Ectodermal cell (in vitro differentiated cells): ENCODE results near the gene PPP1R3D.
"Not testable (repeated sequence)": the region's sequence is repeated elsewhere in the genome, so short reads cannot be mapped to it uniquely, and the experiment has no call there.

Experiments used
- H3K27ac ChIP-seq: 2 replicates; pipeline ENCODE4 v1.7.0; 2013; ENCODE audit warnings: mild to moderate bottlenecking, low read depth, low read length; ENCODE audit not compliant: insufficient read depth, poor library complexity, severe bottlenecking
- H3K27me3 ChIP-seq: 2 replicates; pipeline ENCODE4 v1.7.0; 2013; ENCODE audit warnings: mild to moderate bottlenecking, low read length; ENCODE audit not compliant: insufficient read depth, control insufficient read depth, poor library complexity, severe bottlenecking
- H3K36me3 ChIP-seq: one replicate; pipeline ENCODE4 v1.7.0; 2013; ENCODE audit warnings: low read length; ENCODE audit not compliant: control insufficient read depth, insufficient read depth
- H3K4me1 ChIP-seq: one replicate; pipeline ENCODE4 v1.7.0; 2013; ENCODE audit warnings: low read length; ENCODE audit not compliant: control insufficient read depth, insufficient read depth
- H3K4me3 ChIP-seq: 2 replicates; pipeline ENCODE4 v1.7.0; 2013; ENCODE audit warnings: low read depth, low read length, control low read depth; ENCODE audit not compliant: insufficient read depth
- H3K9me3 ChIP-seq: 2 replicates; pipeline ENCODE4 v1.7.0; 2013; ENCODE audit warnings: mild to moderate bottlenecking, low read length, moderate library complexity; ENCODE audit not compliant: control insufficient read depth
- WGBS, 2 experiments: methylation state at CpG; one replicate each; pipeline ENCODE4 v1.1.7; 2013; ENCODE audit warnings: missing lambda C conversion rate in 2 of 2; 5-methylcytosine and 5-hydroxymethylcytosine counted together

Gene PPP1R3D

DNA sequence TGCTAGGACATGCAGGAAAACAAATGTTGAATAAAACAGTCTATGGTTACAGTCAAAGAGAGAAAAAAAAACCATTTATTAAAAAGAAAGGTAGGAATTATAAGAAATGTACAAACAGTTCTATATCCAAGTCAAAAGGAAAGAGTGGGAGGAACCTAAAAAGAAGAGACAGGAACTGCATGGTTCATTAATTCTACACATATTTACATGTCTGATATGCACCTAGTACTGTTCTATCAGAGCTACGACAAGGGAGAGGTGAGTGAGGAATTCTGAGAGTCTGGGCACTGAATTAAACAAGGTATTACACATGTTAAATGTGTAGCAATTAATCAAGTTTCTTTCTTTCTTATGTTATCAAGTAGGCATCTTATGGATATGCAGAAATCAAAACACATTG, 48.5 kb downstream of the PPP1R3D start:
- WGBS, 2 experiments, result 80 to 100% methylated on average over 1 of the region's 1 CpG
- no peak overlapping the region for H3K27ac ChIP-seq
- H3K27me3 ChIP-seq, result no peaks in the 10 kb centered on the region
- H3K9me3 ChIP-seq, result no peaks in the 10 kb centered on the region
- no peaks in the 10 kb centered on the region for H3K36me3 ChIP-seq
- no peak overlapping the region for H3K4me3 ChIP-seq
- no peaks in the 10 kb centered on the region for H3K4me1 ChIP-seq

DNA sequence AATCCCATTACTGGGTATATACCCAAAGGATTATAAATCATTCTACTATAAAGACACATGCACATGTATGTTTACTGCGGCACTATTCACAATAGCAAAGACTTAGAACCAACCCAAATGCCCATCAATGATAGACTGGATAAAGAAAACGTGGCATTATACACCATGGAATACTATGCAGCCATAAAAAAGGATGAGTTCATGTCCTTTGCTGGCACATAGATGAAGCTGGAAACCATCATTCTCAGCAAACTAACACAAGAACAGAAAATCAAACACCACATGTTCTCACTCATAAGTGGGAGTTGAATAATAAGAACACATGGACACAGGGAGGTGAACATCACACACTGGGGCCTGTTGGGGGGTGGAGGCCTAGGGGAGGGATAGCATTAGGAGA, 50.1 kb downstream of the PPP1R3D start:
- H3K9me3 ChIP-seq, H3K4me1 ChIP-seq, H3K4me3 ChIP-seq, H3K36me3 ChIP-seq, H3K27me3 ChIP-seq, H3K27ac ChIP-seq: not testable (repeated sequence)
- 73 to 91% methylated on average over 2 of the region's 2 CpGs for WGBS, 2 experiments

DNA sequence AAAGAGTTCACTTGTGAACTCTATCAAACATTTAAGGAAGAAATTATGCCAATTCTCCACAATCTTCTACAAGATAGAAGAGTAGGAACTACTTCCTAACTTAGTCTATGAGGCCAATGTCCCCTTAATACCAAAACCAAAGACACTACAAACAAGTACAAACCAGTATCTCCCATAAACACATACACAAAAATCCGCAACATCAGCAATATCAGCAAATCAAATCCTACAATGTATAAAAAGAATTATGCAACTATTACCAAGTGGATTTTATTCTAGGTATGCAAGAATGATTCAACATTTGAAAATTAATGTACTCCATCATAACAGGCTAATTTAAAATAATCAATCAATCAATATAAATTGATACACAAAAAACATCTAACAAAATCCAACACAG, 52.1 kb downstream of the PPP1R3D start:
- Histone ChIP-seq H3K27me3 (no peaks in the 10 kb centered on the region), H3K4me1 (no peaks in the 10 kb centered on the region), H3K4me3 (no peak overlapping the region), H3K9me3 (no peaks in the 10 kb centered on the region), H3K27ac (no peak overlapping the region), H3K36me3 (no peaks in the 10 kb centered on the region)
- WGBS, 2 experiments, result 80% methylated on average over 1 of the region's 1 CpG
